HEK293 (cell line): Measurements from ENCODE around the gene NEK10.

Experiments used
- GFI1B ChIP-seq: fragments of 450-650 bp; formaldehyde crosslinking; IDR thresholded peaks from 2 replicates; pipeline ENCODE4 v1.5.1; 2016; ENCODE audit warnings: missing biosample characterization, missing genetic modification characterization
- GLI2 ChIP-seq: fragments of 450-650 bp; formaldehyde crosslinking; IDR thresholded peaks from 2 replicates; pipeline ENCODE4; 2017; ENCODE audit warnings: missing biosample characterization, missing genetic modification characterization, low read depth, borderline replicate concordance
- GLI4 ChIP-seq: fragments of 450-650 bp; formaldehyde crosslinking; IDR thresholded peaks from 2 replicates; pipeline ENCODE4 v1.5.1; 2016; ENCODE audit warnings: missing biosample characterization, missing genetic modification characterization
- GLIS1 ChIP-seq: fragments of 450-650 bp; formaldehyde crosslinking; IDR thresholded peaks from 2 replicates; pipeline ENCODE4 v1.5.1; 2016; ENCODE audit warnings: missing biosample characterization, missing genetic modification characterization
- KLF8 ChIP-seq: fragments of 450-650 bp; formaldehyde crosslinking; IDR thresholded peaks from 2 replicates; pipeline ENCODE4 v1.5.1; 2016; ENCODE audit warnings: missing biosample characterization, missing genetic modification characterization
- MZF1 ChIP-seq: fragments of 450-650 bp; formaldehyde crosslinking; IDR thresholded peaks from 2 replicates; pipeline ENCODE4 v1.5.1; 2017; ENCODE audit warnings: missing biosample characterization, missing genetic modification characterization, borderline replicate concordance
- OVOL3 ChIP-seq: fragments of 450-650 bp; formaldehyde crosslinking; IDR thresholded peaks from 2 replicates; pipeline ENCODE4 v1.5.1; 2016; ENCODE audit warnings: missing biosample characterization, missing genetic modification characterization
- RBAK ChIP-seq: fragments of 450-650 bp; formaldehyde crosslinking; IDR thresholded peaks from 2 replicates; pipeline ENCODE4 v1.5.1; 2016; ENCODE audit warnings: missing biosample characterization, missing genetic modification characterization
- SCRT1 ChIP-seq: fragments of 450-650 bp; formaldehyde crosslinking; IDR thresholded peaks from 2 replicates; pipeline ENCODE4 v1.5.1; 2016; ENCODE audit warnings: missing biosample characterization, missing genetic modification characterization, borderline replicate concordance
- SCRT2 ChIP-seq: fragments of 450-650 bp; formaldehyde crosslinking; IDR thresholded peaks from 2 replicates; pipeline ENCODE4 v1.5.1; 2016; ENCODE audit warnings: missing biosample characterization, missing genetic modification characterization
- SP2 ChIP-seq: fragments of 450-650 bp; formaldehyde crosslinking; IDR thresholded peaks from 2 replicates; pipeline ENCODE4 v1.5.1; 2016; ENCODE audit warnings: missing biosample characterization, missing genetic modification characterization
- SP7 ChIP-seq: fragments of 450-650 bp; formaldehyde crosslinking; IDR thresholded peaks from 2 replicates; pipeline ENCODE4 v1.5.1; 2016; ENCODE audit warnings: missing biosample characterization, missing genetic modification characterization
- TCF7L2 ChIP-seq: IDR thresholded peaks from 2 replicates; pipeline ENCODE4 v1.6.1; 2011; ENCODE audit warnings: low read depth, mild to moderate bottlenecking, inconsistent platforms, low read length, moderate library complexity, borderline replicate concordance
- YY1 ChIP-seq: fragments of 450-650 bp; formaldehyde crosslinking; IDR thresholded peaks from 2 replicates; pipeline ENCODE4 v1.5.1; 2018; ENCODE audit warnings: missing biosample characterization, missing genetic modification characterization
- ZBTB17 ChIP-seq: fragments of 450-650 bp; formaldehyde crosslinking; IDR thresholded peaks from 2 replicates; pipeline ENCODE4 v1.5.1; 2016; ENCODE audit warnings: missing biosample characterization, missing genetic modification characterization
- ZBTB48 ChIP-seq: fragments of 450-650 bp; formaldehyde crosslinking; IDR thresholded peaks from 2 replicates; pipeline ENCODE4 v1.5.1; 2016; ENCODE audit warnings: missing biosample characterization, missing genetic modification characterization
- ZBTB8A ChIP-seq: fragments of 450-650 bp; formaldehyde crosslinking; IDR thresholded peaks from 2 replicates; pipeline ENCODE4 v1.5.1; 2016; ENCODE audit warnings: missing biosample characterization, missing genetic modification characterization
- ZFHX2 ChIP-seq: fragments of 450-650 bp; formaldehyde crosslinking; conservative IDR thresholded peaks from 2 replicates; pipeline ENCODE4 v1.5.1; 2016; ENCODE audit warnings: missing biosample characterization, missing genetic modification characterization
- ZNF132 ChIP-seq: fragments of 450-650 bp; formaldehyde crosslinking; IDR thresholded peaks from 2 replicates; pipeline ENCODE4 v1.5.1; 2017; ENCODE audit warnings: missing biosample characterization, missing genetic modification characterization, borderline replicate concordance
- ZNF138 ChIP-seq: fragments of 450-650 bp; formaldehyde crosslinking; IDR thresholded peaks from 2 replicates; pipeline ENCODE4 v1.5.1; 2016; ENCODE audit warnings: missing biosample characterization, missing genetic modification characterization, borderline replicate concordance
- ZNF16 ChIP-seq: fragments of 450-650 bp; formaldehyde crosslinking; IDR thresholded peaks from 2 replicates; pipeline ENCODE4 v1.5.1; 2016; ENCODE audit warnings: low read depth, missing biosample characterization, missing genetic modification characterization
- ZNF202 ChIP-seq: fragments of 450-650 bp; formaldehyde crosslinking; IDR thresholded peaks from 2 replicates; pipeline ENCODE4 v1.5.1; 2016; ENCODE audit warnings: missing biosample characterization, missing genetic modification characterization, borderline replicate concordance
- ZNF221 ChIP-seq: fragments of 450-650 bp; formaldehyde crosslinking; IDR thresholded peaks from 2 replicates; pipeline ENCODE4 v1.5.1; 2017; ENCODE audit warnings: missing biosample characterization, missing genetic modification characterization, borderline replicate concordance
- ZNF341 ChIP-seq: fragments of 450-650 bp; formaldehyde crosslinking; IDR thresholded peaks from 2 replicates; pipeline ENCODE4; 2016; ENCODE audit warnings: low read depth, missing biosample characterization, missing genetic modification characterization
- ZNF37A ChIP-seq: fragments of 450-650 bp; IDR thresholded peaks from 2 replicates; pipeline ENCODE4 v1.5.1; 2018; ENCODE audit warnings: missing biosample characterization, missing genetic modification characterization
- ZNF391 ChIP-seq: fragments of 450-650 bp; formaldehyde crosslinking; IDR thresholded peaks from 2 replicates; pipeline ENCODE4 v1.5.1; 2016; ENCODE audit warnings: low read depth, missing biosample characterization, missing genetic modification characterization, borderline replicate concordance
- ZNF558 ChIP-seq: fragments of 450-650 bp; formaldehyde crosslinking; IDR thresholded peaks from 2 replicates; pipeline ENCODE4 v1.5.1; 2016; ENCODE audit warnings: missing biosample characterization, missing genetic modification characterization
- ZNF571 ChIP-seq: fragments of 450-650 bp; formaldehyde crosslinking; IDR thresholded peaks from 2 replicates; pipeline ENCODE4 v1.5.0; 2017; ENCODE audit warnings: missing biosample characterization, missing genetic modification characterization
- ZNF596 ChIP-seq: fragments of 450-650 bp; IDR thresholded peaks from 2 replicates; pipeline ENCODE4 v1.5.0; 2018; ENCODE audit warnings: missing biosample characterization, mild to moderate bottlenecking, missing genetic modification characterization, moderate library complexity
- ZNF610 ChIP-seq: fragments of 450-650 bp; formaldehyde crosslinking; IDR thresholded peaks from 2 replicates; pipeline ENCODE4 v1.5.1; 2016; ENCODE audit warnings: missing biosample characterization, missing genetic modification characterization, borderline replicate concordance
- ZNF670 ChIP-seq: fragments of 450-650 bp; formaldehyde crosslinking; IDR thresholded peaks from 2 replicates; pipeline ENCODE4 v1.5.1; 2016; ENCODE audit warnings: missing biosample characterization, missing genetic modification characterization, low read depth
- ZNF747 ChIP-seq: fragments of 450-650 bp; formaldehyde crosslinking; IDR thresholded peaks from 2 replicates; pipeline ENCODE4 v1.5.1; 2016; ENCODE audit warnings: missing biosample characterization, missing genetic modification characterization
- ZNF777 ChIP-seq: fragments of 450-650 bp; formaldehyde crosslinking; IDR thresholded peaks from 2 replicates; pipeline ENCODE4 v1.5.1; 2017; ENCODE audit warnings: missing biosample characterization, missing genetic modification characterization, borderline replicate concordance
- ZNF837 ChIP-seq: fragments of 450-650 bp; formaldehyde crosslinking; IDR thresholded peaks from 2 replicates; pipeline ENCODE4 v1.5.1; 2016; ENCODE audit warnings: missing biosample characterization, missing genetic modification characterization
- ZNF843 ChIP-seq: fragments of 450-650 bp; formaldehyde crosslinking; IDR thresholded peaks from 2 replicates; pipeline ENCODE4 v1.5.1; 2016; ENCODE audit warnings: missing biosample characterization, missing genetic modification characterization
- ZXDB ChIP-seq: fragments of 450-650 bp; formaldehyde crosslinking; IDR thresholded peaks from 2 replicates; pipeline ENCODE4 v1.5.1; 2016; ENCODE audit warnings: missing biosample characterization, missing genetic modification characterization
- TF ChIP-seq, protein P1 (sequence below): fragments of 450-650 bp; formaldehyde crosslinking; IDR thresholded peaks from 2 replicates; pipeline ENCODE4 v1.5.1; 2016; ENCODE audit warnings: missing biosample characterization, missing genetic modification characterization
- TF ChIP-seq, protein P2 (sequence below): fragments of 450-650 bp; formaldehyde crosslinking; IDR thresholded peaks from 2 replicates; pipeline ENCODE4 v1.5.1; 2017; ENCODE audit warnings: missing biosample characterization, missing genetic modification characterization
- TF ChIP-seq, protein P3 (sequence below): sonication (generic); formaldehyde crosslinking; IDR thresholded peaks from 2 replicates; pipeline ENCODE4 v1.8.1; 2022; ENCODE audit warnings: mild to moderate bottlenecking, moderate library complexity, missing genetic modification reagents

NEK10 gene

DNA sequence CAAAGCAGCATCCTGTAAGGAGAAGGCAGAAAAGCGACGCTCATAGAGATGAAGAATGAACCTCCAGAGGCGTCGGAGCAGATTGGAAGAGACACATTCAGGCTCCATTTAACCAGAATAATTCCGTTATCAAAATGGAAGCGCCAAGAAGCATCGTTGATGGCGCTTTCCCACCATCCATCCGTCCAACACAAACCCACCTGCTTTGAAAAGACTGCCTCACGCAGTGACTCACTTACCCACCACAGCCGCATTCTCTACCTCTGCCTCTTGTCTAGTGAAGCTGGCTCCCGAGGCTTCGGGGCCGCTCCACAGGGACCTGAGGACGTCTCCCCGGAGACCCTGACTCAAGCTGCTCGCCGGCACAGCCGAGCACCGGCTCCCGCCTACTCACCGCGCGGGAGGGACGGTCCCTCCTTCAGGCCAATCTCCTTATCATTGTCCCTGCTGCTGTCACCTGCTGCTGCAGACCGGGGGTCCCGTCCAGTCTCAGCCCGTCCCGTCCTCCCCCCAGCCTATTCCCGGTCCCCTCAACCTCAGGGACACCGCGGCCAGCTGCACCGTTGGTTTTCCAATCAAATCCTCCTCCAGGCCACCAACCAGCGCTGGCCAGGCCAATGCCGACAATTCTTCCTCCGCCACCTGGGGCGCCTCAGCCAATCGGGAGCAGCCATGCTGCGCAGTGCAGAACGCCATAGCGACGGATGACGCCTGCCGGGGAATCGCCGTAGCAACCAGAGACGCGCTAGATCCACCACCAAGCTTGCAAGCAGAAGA is at the start of gene NEK10 (continued):
- TF ChIP-seq, protein P1, sequence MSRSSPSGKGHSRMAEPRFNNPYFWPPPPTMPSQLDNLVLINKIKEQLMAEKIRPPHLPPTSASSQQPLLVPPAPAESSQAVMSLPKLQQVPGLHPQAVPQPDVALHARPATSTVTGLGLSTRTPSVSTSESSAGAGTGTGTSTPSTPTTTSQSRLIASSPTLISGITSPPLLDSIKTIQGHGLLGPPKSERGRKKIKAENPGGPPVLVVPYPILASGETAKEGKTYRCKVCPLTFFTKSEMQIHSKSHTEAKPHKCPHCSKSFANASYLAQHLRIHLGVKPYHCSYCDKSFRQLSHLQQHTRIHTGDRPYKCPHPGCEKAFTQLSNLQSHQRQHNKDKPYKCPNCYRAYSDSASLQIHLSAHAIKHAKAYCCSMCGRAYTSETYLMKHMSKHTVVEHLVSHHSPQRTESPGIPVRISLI (tag by site-specific recombination): no peak
- TF ChIP-seq MZF1 (tag by site-specific recombination) (no peak), ZBTB8A (tag by site-specific recombination) (no peak), ZNF610 (tag by site-specific recombination) (no peak), GLI4 (tag by site-specific recombination) (no peak), GFI1B (tag by site-specific recombination) (no peak), RBAK (tag by site-specific recombination) (no peak), ZNF341 (tag by site-specific recombination) (peak; percentile 72), ZNF391 (tag by site-specific recombination) (no peak), GLIS1 (tag by site-specific recombination) (0 out of 2 replicates have a peak, but pooled peaks have one; percentile 12), SP7 (tag by site-specific recombination) (0 out of 2 replicates have a peak, but pooled peaks have one; percentile 20), ZNF670 (tag by site-specific recombination) (no peak), OVOL3 (tag by site-specific recombination) (no peak), ZNF138 (no peak), ZBTB48 (tag by site-specific recombination) (peak; percentile 81), ZNF596 (tag by site-specific recombination) (no peak), ZNF571 (tag by site-specific recombination) (no peak), SCRT1 (no peak; the same call in 1 of the 2 replicates), YY1 (tag by site-specific recombination) (no peak), ZNF221 (no peak), ZNF37A (tag by site-specific recombination) (no peak), ZNF837 (tag by site-specific recombination) (no peak), ZNF202 (no peak), GLI2 (tag by site-specific recombination) (no peak), SCRT2 (tag by site-specific recombination) (peak; percentile 72), ZFHX2 (tag by site-specific recombination) (peak; percentile 40; the same call in 1 of the 2 replicates), ZNF843 (tag by site-specific recombination) (no peak), ZNF16 (tag by site-specific recombination) (no peak), ZNF558 (no peak), ZNF747 (tag by site-specific recombination) (no peak), ZBTB17 (tag by site-specific recombination) (0 out of 2 replicates have a peak, but pooled peaks have one; percentile 27), SP2 (tag by site-specific recombination) (peak; percentile 86), ZXDB (tag by site-specific recombination) (no peak), ZNF777 (tag by site-specific recombination) (peak; percentile 94; the same call in 1 of the 2 replicates), KLF8 (tag by site-specific recombination) (no peak), TCF7L2 (no peak), ZNF132 (tag by site-specific recombination) (no peak)
- TF ChIP-seq, protein P2, sequence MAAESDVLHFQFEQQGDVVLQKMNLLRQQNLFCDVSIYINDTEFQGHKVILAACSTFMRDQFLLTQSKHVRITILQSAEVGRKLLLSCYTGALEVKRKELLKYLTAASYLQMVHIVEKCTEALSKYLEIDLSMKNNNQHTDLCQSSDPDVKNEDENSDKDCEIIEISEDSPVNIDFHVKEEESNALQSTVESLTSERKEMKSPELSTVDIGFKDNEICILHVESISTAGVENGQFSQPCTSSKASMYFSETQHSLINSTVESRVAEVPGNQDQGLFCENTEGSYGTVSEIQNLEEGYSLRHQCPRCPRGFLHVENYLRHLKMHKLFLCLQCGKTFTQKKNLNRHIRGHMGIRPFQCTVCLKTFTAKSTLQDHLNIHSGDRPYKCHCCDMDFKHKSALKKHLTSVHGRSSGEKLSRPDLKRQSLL: no peak
- TF ChIP-seq, protein P3, sequence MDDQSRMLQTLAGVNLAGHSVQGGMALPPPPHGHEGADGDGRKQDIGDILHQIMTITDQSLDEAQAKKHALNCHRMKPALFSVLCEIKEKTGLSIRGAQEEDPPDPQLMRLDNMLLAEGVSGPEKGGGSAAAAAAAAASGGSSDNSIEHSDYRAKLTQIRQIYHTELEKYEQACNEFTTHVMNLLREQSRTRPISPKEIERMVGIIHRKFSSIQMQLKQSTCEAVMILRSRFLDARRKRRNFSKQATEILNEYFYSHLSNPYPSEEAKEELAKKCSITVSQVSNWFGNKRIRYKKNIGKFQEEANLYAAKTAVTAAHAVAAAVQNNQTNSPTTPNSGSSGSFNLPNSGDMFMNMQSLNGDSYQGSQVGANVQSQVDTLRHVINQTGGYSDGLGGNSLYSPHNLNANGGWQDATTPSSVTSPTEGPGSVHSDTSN (CRISPR knock-in tag): no peak
